Activated T-cell treated with anti-CD3 and anti-CD28 coated beads, Interleukin-2, amount 50 U/mL, for 1 hour (primary cell): ENCODE measurements around the gene TATDN2.
"Not testable (repeated sequence)": the region's sequence is repeated elsewhere in the genome, so short reads cannot be mapped to it uniquely, and the experiment has no call there.

Source experiments
- DNase-seq: peaks from one replicate; pipeline ENCODE4 v3.0.0-alpha.2; 2020

Gene TATDN2

GRCh38 chr3:10272476-10272875 is 24.2 kb downstream of the TATDN2 start:
- not testable (repeated sequence) for DNase-seq

- DNase-seq, result no peak
Measured at GRCh38 chr3:10272977-10273376, 24.7 kb downstream of the TATDN2 start.

GRCh38 chr3:10273702-10274305 is 25.5 kb downstream of the TATDN2 start:
- no peak for DNase-seq

- DNase-seq, result no peak
Measured at GRCh38 chr3:10274601-10275000, 26.3 kb downstream of the TATDN2 start.

GRCh38 chr3:10277115-10277625 is 28.9 kb downstream of the TATDN2 start:
- no peak for DNase-seq

- DNase-seq, result no peak
Measured at GRCh38 chr3:10278501-10278900, 30.2 kb downstream of the TATDN2 start.

- DNase-seq, result no peak
Measured at GRCh38 chr3:10279384-10280176, 31.3 kb downstream of the TATDN2 start.

- no peak for DNase-seq
Measured at GRCh38 chr3:10280177-10280529, 31.9 kb downstream of the TATDN2 start.

GRCh38 chr3:10280571-10280970 is 32.3 kb downstream of the TATDN2 start:
- DNase-seq, result no peak

- no peak for DNase-seq
Measured at GRCh38 chr3:10281951-10282350, 33.7 kb downstream of the TATDN2 start.

- DNase-seq, result no peak
Measured at GRCh38 chr3:10283638-10284037, 35.4 kb downstream of the TATDN2 start.

- peak; percentile 37 for DNase-seq
Measured at GRCh38 chr3:10284496-10284895, 36.2 kb downstream of the TATDN2 start.

- DNase-seq, result no peak
Measured at GRCh38 chr3:10285272-10286132, 37.2 kb downstream of the TATDN2 start.

- DNase-seq, result no peak
Measured at GRCh38 chr3:10286133-10286524, 37.9 kb downstream of the TATDN2 start.

GRCh38 chr3:10286596-10287295 is 38.5 kb downstream of the TATDN2 start:
- no peak for DNase-seq

GRCh38 chr3:10287936-10288574 is 39.8 kb downstream of the TATDN2 start:
- no peak for DNase-seq

- no peak for DNase-seq
Measured at GRCh38 chr3:10288575-10288960, 40.3 kb downstream of the TATDN2 start.

- no peak for DNase-seq
Measured at GRCh38 chr3:10289077-10289476, 40.8 kb downstream of the TATDN2 start.

- DNase-seq, result no peak
Measured at GRCh38 chr3:10289787-10290355, 41.6 kb downstream of the TATDN2 start.

GRCh38 chr3:10290481-10291176 is 42.4 kb downstream of the TATDN2 start:
- no peak for DNase-seq

GRCh38 chr3:10291641-10292040 is 43.4 kb downstream of the TATDN2 start:
- no peak for DNase-seq
